GM10266 (cell line): ENCODE measurements around the gene BMPR2.

Experiments used
- DNase-seq: peaks from one replicate; pipeline ENCODE4 v3.0.0; 2012; ENCODE audit errors: extremely low spot score
- TF ChIP-seq, protein P1 (sequence below): IDR thresholded peaks from 2 replicates; pipeline ENCODE4 v1.5.1; 2012; ENCODE audit warnings: mild to moderate bottlenecking, low read depth; ENCODE audit not compliant: control insufficient read depth, insufficient read depth; ENCODE audit errors: missing control alignments

BMPR2 gene

GRCh38 chr2:202387608-202388342 lies 11.6 kb downstream of the BMPR2 start:
- TF ChIP-seq, protein P1, sequence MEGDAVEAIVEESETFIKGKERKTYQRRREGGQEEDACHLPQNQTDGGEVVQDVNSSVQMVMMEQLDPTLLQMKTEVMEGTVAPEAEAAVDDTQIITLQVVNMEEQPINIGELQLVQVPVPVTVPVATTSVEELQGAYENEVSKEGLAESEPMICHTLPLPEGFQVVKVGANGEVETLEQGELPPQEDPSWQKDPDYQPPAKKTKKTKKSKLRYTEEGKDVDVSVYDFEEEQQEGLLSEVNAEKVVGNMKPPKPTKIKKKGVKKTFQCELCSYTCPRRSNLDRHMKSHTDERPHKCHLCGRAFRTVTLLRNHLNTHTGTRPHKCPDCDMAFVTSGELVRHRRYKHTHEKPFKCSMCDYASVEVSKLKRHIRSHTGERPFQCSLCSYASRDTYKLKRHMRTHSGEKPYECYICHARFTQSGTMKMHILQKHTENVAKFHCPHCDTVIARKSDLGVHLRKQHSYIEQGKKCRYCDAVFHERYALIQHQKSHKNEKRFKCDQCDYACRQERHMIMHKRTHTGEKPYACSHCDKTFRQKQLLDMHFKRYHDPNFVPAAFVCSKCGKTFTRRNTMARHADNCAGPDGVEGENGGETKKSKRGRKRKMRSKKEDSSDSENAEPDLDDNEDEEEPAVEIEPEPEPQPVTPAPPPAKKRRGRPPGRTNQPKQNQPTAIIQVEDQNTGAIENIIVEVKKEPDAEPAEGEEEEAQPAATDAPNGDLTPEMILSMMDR = no peak
- no peak for DNase-seq

DNA sequence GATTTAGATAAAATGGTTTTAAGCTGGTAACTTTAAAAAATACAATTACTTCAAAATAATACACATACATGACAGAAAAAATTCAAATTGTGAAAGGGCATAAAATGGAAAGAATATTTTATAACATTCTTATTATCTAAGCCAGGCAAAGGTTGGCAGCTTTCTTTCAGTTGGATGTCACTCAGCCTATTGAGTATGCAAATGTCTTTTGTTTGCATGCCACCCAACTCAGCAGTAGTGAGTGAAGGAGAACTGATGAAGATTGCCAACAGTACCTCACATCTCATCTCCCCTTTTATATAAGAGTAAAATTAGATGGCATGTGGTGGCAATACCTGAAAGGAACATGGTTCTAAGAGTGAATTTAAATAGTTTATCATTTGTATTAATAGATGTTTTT lies 24.8 kb downstream of the BMPR2 start:
- DNase-seq = no peak
- TF ChIP-seq, protein P1 = no peak

GRCh38 chr2:202405798-202406197 lies 29.7 kb downstream of the BMPR2 start:
- no peak for DNase-seq
- TF ChIP-seq, protein P1 = no peak

GRCh38 chr2:202406445-202406978 lies 30.4 kb downstream of the BMPR2 start:
- TF ChIP-seq, protein P1 = no peak
- no peak for DNase-seq

GRCh38 chr2:202408546-202409140 lies 32.5 kb downstream of the BMPR2 start:
- TF ChIP-seq, protein P1 = no peak
- no peak for DNase-seq

- DNase-seq = no peak
- TF ChIP-seq, protein P1 = no peak
These were observed 34.0 kb downstream of the BMPR2 start for GRCh38 chr2:202410092-202410491.

DNA sequence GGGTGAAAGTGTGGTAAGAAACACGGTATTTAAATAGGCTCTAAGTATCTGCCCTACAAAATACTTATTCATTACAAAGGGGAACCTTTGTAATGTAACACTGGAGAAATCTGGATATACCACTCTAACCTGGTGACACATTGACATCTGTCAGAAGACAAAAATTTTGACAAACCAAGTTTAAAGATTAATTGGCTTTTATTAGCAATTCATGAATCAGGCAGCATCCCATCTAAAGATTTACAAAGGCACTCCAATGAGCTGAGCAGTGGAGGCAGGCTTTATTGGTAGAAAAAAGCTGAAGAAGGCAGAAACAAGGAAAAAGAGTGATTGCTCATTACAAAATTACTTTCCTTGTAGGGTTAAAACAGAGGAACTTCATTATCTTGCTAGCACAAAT lies 35.0 kb downstream of the BMPR2 start:
- DNase-seq = no peak
- TF ChIP-seq, protein P1 = no peak
